HG03457 (cell line): ENCODE data around the gene ADAMTSL2.
"Not testable (repeated sequence)": the region's sequence is repeated elsewhere in the genome, so short reads cannot be mapped to it uniquely, and the experiment has no call there.

Source experiments
- ATAC-seq: cut with Tn5 transposase; IDR thresholded peaks from one replicate; pipeline ENCODE4 v1.9.1; 2021; ENCODE audit warnings: moderate number of reproducible peaks; ENCODE audit not compliant: unreplicated experiment

Gene ADAMTSL2

DNA sequence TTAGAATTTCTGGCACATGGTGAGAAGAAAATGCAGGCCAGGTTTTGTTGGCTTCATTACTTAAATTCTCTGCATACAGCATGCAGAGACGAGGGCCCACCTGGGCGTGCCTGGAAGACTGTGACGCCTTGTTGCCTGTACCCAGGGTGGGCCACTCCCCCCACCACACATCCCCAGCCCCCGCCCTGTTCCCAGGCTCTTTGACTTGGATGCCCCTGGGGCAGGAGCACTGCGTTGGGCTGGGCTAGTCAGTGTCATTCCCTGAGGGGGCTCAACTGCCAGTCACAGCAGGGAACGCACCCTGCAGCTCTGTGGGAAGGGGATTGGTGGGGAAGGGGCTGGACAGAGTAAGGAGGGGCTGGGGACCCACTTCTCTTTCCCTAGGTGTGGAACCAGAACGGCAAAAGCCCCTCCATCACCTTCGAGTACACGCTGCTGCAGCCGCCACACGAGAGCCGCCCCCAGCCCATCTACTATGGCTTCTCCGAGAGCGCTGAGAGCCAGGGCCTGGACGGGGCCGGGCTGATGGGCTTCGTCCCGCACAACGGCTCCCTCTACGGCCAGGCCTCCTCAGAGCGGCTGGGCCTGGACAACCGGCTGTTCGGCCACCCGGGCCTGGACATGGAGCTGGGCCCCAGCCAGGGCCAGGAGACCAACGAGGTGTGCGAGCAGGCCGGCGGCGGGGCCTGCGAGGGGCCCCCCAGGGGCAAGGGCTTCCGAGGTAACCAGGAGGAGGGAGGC, 19.6 kb downstream of the ADAMTSL2 start:
- no peak for ATAC-seq

DNA sequence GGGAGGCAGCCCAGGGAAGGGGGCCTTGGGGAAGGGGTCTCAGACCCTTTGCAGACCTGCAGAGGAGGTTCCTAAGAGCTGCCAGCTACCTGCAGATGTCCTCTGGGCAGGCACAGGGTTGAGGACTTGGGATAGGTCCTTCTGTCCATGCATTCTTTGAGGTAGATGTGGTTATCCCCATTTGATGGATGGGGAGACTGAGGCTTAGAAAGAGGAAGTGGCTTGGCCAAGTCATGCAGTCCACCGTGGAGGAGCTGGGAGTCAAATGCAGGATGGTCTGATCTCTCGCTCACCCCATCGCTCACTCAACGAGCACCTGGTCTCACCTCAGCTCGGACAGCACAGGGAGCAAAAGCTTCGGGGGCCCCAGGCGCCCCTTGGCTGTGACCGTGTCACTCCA, 20.2 kb downstream of the ADAMTSL2 start:
- no peak for ATAC-seq

DNA sequence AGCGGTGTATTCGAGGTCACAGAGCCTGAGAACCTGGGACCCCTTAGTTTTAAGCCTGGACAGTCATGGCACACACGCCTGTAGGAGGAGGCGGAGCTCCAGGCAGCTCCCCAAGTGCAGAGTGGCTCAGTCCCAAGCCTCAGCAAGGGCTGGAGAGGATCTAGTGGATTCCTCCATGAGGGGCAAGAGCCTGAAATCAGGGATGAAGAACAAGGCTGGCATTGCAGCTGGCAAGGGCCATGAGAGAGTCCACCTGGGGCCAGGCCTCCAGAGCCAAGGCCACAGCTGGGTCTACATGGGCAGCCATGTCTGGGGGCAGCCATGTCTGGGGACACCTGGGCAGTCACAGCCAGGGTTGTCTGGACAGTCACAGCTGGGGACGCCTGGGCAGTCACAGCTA, 21.9 kb downstream of the ADAMTSL2 start:
- ATAC-seq: no peak

DNA sequence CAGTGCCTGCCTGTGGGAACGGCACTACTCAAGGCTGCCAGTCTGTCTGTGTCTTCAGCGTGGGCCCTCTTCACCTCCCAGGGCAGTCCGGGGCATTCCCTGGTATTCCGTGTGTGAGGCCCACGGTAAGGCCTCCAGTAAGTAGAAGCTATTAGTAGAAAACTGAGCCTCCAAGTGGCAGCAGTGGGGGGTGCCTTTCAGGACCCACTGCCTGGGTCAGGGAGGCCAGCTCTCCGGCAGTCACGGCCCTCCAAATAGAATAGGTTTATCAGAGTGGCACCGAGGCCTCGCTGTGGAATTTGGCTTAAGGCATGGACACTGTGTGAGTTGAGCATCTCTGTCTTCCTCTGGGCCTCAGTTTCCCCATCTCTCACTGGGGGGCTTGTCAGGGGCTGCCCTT, 23.1 kb downstream of the ADAMTSL2 start:
- no peak for ATAC-seq

DNA sequence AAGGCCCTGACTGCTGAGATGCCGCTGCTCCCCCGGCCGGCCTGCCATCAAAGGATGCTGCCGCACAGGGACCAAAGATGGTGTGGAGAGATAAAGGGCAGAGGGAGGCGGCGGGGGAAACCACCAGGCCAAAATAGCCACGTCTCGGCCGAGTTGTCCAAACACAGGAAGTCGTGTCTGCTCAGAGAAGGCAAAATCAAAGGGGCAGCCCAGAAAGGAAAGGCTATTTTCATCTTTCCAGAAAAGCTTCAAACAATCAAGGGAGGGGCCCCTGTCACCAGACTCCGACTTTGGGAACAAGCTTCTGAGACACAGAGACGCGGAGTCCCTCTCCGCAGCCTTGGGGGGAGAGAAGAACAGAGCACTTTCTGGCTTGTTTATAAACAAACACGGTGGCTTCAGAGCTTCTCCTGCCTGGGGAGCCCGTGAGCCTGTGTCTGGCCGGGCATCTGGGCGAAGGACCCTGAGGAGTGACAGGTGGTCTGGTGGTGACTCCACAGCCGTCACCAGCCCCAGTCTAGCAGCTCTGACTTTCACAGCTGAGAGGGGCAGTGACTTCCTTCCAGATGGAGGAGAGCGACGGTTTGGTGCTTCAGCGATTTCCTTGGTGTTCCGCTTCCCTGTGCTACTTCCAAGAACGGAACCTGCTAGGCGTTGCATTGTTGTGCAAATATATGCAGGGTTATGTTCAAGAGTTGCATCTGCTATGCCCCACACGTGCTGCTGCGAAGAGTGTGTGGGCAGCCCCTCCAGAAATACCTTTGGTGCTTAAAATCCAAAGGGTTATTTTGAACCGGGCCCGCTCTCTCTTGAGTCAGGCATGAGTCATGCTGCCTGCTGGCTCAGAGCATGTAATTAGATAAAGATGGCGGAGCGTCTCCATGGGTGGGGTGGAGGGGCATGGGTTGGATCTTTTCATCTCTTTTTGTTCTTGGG, 24.0 kb downstream of the ADAMTSL2 start:
- no peak for ATAC-seq

DNA sequence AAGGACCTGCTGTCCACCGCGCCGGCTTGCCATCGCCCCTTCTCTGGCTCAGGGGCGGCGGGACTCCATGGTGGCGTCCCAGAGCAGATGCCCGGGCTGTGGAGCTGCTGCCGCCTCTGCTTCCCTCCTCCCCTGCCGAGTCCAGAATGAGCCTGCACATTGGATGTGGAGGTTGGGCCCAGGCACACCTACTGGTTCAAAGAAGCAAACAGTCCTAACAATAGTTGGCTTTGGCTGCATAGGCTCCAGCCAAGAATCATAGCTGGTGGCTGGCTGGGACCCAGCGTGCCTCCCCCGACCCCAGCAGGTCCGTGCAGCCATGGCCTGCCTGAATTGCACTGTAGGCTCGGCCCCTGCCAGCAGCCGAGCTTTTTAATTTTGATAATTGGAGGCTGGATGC, 25.8 kb downstream of the ADAMTSL2 start:
- ATAC-seq: no peak

DNA sequence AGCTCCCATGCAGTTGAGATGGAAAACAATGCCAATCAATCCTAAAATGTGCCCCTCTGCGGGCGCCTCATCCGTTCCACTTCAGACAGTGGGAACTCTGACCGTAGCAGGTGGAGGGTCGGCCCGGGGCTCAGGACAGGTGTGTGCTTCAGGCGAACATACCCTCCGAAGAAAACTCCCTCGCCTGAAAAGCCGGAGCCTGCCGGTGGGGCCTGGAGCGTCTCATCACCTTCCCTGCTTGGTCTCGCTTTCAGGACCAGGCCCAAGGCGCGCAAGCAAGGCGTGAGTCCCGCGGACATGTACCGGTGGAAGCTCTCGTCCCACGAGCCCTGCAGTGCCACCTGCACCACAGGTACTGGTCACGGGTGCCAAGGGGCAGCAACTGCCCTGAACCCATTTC, 26.4 kb downstream of the ADAMTSL2 start:
- no peak for ATAC-seq

DNA sequence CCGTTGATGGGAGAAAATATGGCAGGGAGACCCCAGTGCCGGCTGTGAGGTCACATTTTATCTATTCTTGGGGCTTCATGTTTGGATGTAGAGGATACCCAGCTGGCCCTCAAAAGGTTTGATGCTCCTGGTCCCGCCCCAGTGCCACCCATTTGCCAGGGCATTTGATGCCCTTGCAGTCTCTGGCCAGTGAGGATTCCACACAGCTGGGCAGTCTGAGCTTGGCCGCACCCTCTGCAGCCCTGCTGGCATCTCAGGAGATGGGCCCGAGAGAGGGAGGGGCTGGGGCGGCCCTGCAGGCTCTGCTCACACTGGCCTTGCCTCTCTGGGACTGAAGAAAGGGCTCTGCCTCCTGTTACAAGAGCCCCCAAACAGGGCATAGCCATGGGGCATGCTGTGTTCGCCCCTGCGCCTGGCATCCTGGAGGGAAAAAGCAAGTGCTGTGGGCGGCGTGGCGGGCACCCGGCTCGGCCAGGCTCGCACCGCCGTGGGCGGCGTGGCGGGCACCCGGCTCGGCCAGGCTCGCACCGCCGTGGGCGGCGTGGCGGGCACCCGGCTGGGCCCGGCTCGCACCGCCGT, 27.6 kb downstream of the ADAMTSL2 start:
- no peak for ATAC-seq

DNA sequence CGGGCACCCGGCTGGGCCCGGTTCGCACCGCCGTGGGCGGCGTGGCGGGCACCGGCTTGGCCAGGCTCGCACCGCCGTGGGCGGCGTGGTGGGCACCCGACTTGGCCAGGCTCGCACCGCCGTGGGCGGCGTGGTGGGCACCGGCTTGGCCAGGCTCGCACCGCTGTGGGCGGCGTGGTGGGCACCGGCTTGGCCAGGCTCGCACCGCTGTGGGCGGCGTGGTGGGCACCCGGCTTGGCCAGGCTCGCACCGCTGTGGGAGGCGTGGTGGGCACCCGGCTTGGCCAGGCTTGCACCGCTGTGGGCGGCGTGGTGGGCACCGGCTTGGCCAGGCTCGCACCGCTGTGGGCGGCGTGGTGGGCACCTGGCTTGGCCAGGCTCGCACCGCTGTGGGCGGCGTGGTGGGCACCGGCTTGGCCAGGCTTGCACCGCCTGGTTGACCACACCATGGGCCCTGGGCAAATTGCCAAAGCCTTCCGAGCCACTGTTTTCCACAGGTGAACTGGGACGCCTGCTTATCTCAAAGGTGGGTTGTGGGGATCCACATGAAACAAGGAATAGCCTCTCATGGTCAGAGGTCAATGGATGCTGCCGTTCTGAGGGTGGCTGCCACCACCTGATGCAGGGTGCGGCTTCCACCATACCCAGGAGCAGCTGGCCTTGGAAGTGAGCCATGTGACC, 28.2 kb downstream of the ADAMTSL2 start:
- no peak for ATAC-seq

DNA sequence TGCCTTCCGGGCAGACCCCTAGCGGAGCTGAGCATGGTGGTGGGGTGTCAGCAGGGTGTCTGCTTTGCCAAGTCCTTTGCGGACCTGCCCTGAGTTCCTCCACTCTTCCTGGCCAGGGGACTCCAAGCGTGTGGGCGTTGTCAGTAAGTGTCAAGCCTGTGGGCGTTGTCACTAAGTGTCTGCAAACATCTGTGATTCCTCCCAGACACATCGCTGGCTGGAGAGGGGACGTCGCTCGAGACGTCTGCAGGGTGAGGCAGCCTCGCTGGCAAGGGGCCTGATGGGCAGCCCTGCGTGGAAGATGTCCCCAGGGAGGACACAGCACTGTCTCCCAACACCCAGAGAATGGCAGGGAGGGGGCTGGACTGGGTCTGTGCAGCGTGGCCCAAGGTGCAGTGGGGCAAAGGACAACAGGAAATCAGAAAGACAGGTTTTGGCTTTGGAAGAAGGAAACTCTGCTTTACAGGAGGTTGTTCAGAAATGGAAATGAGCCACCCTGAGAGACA, 28.8 kb downstream of the ADAMTSL2 start:
- no peak for ATAC-seq

DNA sequence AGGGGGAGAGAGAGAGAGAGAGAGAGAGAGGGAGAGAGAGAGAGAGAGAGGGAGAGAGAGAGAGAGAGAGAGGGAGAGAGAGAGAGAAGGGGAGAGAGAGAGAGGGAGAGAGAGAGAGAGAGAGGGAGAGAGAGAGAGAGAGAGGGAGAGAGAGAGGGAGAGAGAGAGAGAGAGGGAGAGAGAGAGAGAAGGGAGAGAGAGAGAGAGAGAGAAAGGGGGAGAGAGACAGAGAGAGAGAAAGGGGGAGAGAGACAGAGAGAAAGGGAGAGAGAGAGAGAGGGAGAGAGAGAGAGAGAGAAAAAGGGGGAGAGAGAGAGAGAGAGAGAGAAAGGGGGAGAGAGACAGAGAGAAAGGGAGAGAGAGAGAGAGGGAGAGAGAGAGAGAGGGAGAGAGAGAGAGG, 29.3 kb downstream of the ADAMTSL2 start:
- not testable (repeated sequence) for ATAC-seq

DNA sequence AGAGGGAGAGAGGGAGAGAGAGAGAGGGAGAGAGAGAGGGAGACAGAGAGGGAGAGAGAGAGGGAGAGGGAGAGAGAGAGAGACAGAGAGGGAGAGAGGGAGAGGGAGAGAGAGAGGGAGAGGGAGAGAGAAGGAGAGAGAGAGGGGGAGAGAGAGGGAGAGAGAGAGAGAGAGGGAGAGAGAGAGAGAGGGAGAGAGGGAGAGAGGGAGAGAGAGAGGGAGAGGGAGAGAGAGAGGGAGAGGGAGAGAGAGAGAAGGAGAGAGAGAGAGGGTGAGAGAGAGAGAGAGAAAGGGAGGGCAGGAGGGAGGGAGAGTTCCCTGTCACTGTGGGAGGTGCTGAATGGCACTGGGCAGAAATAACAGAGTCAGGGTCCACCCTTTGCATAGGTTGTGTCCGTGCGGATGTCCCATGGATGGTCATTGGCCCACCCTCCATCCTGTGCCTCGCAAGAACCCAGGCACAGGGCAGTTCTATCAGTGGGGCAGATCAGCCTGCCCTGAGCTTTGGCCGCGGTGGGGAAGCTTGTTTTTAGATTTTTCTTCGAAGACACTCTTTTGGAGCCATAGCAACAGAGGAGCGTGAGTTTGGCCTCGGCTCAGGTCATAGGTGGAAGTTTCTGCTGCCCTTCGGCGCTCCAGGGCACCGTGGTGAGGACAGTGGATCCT, 30.1 kb downstream of the ADAMTSL2 start:
- ATAC-seq: no peak

DNA sequence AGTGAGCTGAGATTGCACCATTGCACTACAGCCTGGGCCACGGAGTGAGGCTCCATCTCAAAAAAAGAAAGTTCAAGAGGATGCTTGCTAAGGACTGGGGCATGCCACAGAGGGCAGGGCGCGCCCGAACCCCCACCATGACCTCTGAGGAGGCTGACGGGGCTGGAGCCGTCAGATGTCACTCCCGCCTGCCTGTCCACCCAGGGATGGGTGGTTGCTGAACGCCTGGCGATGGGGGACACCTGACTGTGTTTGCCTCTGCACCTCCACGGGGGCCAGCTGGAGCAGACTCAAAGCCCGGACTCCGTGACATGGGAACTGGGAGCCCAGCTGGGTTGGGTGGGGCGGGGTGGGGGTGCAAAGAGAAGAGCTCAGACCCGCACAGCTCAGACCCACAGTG, 31.9 kb downstream of the ADAMTSL2 start:
- no peak for ATAC-seq

DNA sequence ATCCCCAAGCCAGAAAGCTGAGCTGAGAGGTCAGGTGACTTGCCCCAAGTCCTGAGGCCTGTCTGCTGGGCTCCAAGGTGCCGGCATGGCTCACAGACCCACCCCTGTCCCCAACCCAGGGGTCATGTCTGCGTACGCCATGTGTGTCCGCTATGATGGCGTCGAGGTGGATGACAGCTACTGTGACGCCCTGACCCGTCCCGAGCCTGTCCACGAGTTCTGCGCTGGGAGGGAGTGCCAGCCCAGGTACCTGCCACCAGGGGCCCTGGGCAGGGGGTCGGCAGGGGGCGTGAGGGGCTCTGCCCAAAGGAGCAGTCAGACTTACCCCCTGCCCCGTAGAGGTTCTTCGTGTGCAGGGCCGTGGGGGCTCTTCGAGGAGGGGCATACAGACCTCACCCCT, 32.3 kb downstream of the ADAMTSL2 start:
- no peak for ATAC-seq

DNA sequence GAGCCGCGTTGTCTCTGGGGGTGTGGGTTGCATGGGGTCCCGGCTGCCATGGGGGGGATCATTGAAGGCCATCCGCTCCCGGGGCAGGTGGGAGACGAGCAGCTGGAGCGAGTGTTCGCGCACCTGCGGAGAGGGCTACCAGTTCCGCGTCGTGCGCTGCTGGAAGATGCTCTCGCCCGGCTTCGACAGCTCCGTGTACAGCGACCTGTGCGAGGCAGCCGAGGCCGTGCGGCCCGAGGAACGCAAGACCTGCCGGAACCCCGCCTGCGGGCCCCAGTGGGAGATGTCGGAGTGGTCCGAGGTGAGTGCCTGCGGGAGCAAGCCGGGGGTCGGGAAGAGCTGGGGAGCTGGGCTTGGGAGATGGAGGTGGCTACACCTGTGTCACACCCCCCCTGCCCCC, 33.7 kb downstream of the ADAMTSL2 start:
- no peak for ATAC-seq

DNA sequence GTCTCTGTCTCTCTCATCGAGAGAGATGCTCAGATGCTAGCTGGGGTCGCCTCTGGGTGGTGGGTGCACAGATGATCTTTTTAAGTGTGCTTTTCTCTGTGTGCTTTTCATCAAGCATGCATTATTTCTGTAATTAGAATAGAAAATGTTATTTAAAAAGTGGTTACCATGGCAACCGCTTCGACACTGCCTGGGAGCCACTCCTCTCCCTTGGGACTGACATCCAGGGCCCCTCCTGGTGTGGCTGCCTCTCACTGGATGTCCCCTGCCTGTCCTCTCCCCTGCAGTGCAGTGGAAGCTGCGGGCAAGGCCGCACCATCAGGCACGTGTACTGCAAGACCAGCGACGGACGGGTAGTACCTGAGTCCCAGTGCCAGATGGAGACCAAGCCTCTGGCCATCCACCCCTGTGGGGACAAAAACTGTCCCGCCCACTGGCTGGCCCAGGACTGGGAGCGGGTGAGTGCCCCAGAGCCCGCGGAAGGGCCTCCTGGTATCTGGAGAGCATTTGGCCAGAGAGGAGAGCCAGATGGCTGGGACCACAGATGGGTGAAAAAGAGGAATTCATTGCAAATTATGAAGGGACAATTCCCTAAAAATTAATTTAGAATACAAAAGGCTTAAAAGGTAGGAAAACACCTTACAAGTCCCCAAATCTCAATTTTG, 34.7 kb downstream of the ADAMTSL2 start:
- ATAC-seq: no peak

DNA sequence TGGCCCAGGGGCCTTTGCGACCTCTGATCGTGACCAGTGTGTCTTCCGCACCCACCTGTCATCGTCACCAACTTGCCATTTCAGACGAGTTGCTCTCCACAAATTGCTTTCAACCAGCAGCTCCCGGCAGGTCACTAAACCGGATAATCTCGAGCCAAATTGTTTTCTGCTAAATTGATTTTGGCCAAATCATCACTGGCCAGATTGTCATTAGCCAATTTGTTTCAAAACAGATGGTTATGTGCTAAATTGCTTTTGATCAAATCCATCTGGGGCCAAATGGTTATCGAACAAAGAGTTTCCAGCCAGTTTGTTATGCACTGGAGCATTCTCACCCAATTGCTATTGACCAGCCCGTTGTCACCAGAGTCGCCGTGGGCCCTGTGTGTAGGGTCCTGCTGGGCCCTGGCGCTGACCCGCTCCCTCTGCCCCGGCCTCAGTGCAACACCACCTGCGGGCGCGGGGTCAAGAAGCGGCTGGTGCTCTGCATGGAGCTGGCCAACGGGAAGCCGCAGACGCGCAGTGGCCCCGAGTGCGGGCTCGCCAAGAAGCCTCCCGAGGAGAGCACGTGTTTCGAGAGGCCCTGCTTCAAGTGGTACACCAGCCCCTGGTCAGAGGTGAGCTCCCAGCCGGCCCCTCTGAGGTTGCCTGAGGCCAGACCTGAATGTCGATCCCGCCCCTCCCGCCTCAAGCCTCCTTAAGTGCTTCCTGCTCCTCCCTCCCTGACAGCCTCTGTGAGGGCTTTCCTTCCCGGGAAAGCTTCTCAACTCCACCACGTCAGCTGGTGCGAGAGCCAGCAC, 35.6 kb downstream of the ADAMTSL2 start:
- ATAC-seq: no peak

DNA sequence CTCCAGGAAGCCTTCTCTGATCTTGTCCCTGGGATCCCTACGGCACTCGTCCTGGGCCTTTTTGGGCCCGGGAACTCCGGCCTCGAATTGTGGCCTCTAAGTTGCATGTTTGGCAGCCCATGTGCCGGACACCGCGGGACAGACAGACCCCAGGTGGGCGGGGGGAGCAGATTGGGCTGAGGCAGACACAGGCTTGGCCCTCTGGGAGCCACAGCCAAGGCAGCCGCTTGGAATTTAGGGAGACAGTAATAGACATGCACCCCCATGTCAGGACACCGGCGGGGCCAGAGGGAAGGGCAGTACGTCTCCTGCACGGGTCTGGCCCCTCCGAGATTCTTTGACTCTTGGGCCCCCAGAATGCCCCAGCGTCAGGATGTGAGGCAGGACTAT, 36.2 kb downstream of the ADAMTSL2 start:
- ATAC-seq: no peak

DNA sequence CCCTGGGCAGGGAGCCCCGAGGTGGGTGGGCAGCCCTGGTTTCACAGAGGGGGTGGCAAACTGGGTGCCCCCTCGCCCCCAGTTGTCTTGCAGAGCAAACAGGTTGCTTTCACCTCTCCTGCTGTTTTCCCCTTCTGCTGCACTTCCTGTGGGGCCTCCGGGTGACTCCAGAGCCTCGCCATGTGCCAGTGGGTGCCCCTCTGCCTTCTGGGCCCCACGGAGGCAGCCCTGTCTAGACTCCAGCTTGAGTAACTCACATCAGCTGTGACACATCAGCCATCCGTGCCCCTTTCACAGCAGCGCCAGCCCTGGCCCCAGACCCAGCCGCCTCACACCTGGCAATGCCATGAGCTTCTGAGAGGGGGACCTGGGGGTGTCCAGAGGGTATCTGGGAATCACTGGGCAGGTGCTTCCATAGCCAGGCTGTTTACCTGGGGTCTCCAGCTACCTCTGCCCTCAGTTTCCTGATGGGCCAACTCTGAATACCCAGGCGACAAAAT, 36.9 kb downstream of the ADAMTSL2 start:
- ATAC-seq: no peak
